Left ventricle myocardium inferior (tissue), 1 donor: ENCODE data around the gene CDK5. TPM values are rescaled to one million over a fixed set of nuclear protein-coding genes. Genes with fewer than 3 reads are reported as not detected.

Experiments used
- DNase-seq: peaks from one replicate; pipeline ENCODE4 v3.0.0-alpha.2; 2020
- H3K27ac ChIP-seq: fragments of 200-600 bp; replicated peaks from 2 replicates; pipeline ENCODE4 v1.8.0; 2021
- H3K27me3 ChIP-seq: fragments of 200-600 bp; 2 replicates; pipeline ENCODE4 v1.8.0; 2021; ENCODE audit warnings: low read depth
- H3K36me3 ChIP-seq: fragments of 200-600 bp; 2 replicates; pipeline ENCODE4 v1.8.0; 2021
- H3K4me1 ChIP-seq: fragments of 200-600 bp; 2 replicates; pipeline ENCODE4 v1.8.0; 2021
- H3K4me3 ChIP-seq: fragments of 200-600 bp; 2 replicates; pipeline ENCODE4 v1.8.0; 2021; ENCODE audit warnings: mild to moderate bottlenecking, moderate library complexity
- H3K9me3 ChIP-seq: fragments of 200-600 bp; replicated peaks from 2 replicates; pipeline ENCODE4 v1.8.0; 2021
- intact Hi-C: fragments of 100-400 bp; cut with micrococcal nuclease; formaldehyde crosslinking; loops from one replicate; pipeline ENCODE4 v1.11.0; 2022
- total RNA-seq: library from RNA; stranded (reverse); fragmentation: NEBNext Ultra II Directional; extraction: Animal tissue kit (Norgen Biotek cat#: 25700); gene quantifications from one replicate; pipeline ENCODE4 v1.2.1, GENCODE V29; 2021
- TF ChIP-seq, protein P1 (sequence below): fragments of 200-600 bp; IDR thresholded peaks from 2 replicates; pipeline ENCODE4 v1.8.0; 2021; ENCODE audit warnings: antibody characterized with exemption, mild to moderate bottlenecking, borderline replicate concordance
- donor health status: DM: no; HTN: yes; CAD: no; lungs with severe emphysema.

The CDK5 gene
- total RNA-seq, 1 donor from 2014 or later, result 9.6 TPM

DNA sequence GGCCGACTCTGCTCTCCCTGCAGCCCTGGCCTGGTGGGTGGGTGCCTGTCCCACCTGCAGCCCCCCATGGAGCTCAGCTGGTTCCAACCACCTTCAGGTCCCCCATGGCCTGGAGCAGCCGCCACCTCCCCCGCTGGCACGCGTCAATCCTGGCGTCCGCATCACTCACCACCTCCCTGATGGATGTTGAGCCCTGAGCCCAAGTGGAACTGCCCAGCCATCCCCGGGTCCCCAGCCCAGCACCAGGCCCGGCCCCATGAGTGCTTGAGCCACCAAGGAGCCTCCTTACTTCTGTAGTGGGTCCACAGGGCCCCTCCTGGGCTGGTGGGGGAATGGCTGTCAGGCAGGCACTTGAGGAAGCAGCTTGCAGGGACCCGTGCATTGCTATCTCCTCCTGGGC is 43.2 kb upstream of the CDK5 start:
- DNase-seq, result no peak
- no peaks in the 10 kb centered on the region for H3K27me3 ChIP-seq
- H3K36me3 ChIP-seq, result no peaks in the 10 kb centered on the region
- no peaks in the 10 kb centered on the region for H3K9me3 ChIP-seq
- peaks cover 56% of the 10 kb centered on the region for H3K4me1 ChIP-seq
- H3K4me3 ChIP-seq, result no peak overlapping the region
- TF ChIP-seq, protein P1, sequence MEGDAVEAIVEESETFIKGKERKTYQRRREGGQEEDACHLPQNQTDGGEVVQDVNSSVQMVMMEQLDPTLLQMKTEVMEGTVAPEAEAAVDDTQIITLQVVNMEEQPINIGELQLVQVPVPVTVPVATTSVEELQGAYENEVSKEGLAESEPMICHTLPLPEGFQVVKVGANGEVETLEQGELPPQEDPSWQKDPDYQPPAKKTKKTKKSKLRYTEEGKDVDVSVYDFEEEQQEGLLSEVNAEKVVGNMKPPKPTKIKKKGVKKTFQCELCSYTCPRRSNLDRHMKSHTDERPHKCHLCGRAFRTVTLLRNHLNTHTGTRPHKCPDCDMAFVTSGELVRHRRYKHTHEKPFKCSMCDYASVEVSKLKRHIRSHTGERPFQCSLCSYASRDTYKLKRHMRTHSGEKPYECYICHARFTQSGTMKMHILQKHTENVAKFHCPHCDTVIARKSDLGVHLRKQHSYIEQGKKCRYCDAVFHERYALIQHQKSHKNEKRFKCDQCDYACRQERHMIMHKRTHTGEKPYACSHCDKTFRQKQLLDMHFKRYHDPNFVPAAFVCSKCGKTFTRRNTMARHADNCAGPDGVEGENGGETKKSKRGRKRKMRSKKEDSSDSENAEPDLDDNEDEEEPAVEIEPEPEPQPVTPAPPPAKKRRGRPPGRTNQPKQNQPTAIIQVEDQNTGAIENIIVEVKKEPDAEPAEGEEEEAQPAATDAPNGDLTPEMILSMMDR, result no peak
- no peak overlapping the region for H3K27ac ChIP-seq
- intact Hi-C loops, result loop anchor here (10.0 kb wide), 1 partner anchor 66 kb away; no protein-coding TSS in a partner anchor

GRCh38 chr7:151099486-151100211 is 42.0 kb upstream of the CDK5 start:
- Histone ChIP-seq H3K27ac (peak overlapping the region; percentile 33), H3K9me3 (no peaks in the 10 kb centered on the region), H3K4me3 (peak overlapping the region; percentile 40), H3K27me3 (no peaks in the 10 kb centered on the region), H3K4me1 (peaks cover 59% of the 10 kb centered on the region), H3K36me3 (no peaks in the 10 kb centered on the region)
- TF ChIP-seq, protein P1, result no peak
- DNase-seq, result no peak
- intact Hi-C loops, result loop anchor here (10.0 kb wide), 1 partner anchor 65 kb away; no protein-coding TSS in a partner anchor

DNA sequence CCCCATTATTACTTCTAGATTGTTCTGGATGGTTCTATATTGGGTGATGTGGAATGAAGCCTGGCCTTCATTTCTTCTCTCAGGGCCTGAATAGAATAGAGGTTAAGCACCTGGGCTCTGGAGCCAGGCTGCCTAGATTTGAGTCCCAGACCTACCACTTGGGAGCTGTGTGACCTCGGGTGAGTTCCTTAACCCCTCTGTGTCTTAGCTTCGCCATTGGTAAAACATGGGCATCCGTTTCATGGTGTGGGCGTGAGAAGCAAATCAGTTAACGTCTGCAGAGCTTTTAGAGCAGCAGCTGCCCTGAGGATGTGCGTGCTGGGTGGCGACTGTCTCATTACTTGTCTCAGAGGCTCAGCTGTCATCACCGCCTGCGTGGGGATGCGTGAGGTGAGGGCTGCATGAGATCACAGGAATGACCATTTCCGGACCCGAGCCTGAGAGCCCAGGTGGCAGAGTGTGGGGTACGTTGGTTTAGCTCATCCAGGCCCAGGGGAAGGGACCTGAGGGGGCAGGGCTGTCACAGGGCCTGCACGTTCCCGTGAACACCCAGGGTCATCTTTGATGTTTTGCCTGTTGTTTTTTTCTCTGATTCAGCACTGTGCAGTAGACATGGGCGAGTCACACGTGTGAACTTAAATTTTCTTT is 38.3 kb upstream of the CDK5 start:
- Histone ChIP-seq H3K27me3 (no peaks in the 10 kb centered on the region), H3K27ac (no peak overlapping the region), H3K4me1 (peaks cover 56% of the 10 kb centered on the region), H3K4me3 (no peak overlapping the region), H3K36me3 (no peaks in the 10 kb centered on the region), H3K9me3 (no peaks in the 10 kb centered on the region)
- no peak for DNase-seq
- TF ChIP-seq, protein P1, result no peak
- intact Hi-C loops, result no loop called here

GRCh38 chr7:151095123-151095797 is 37.6 kb upstream of the CDK5 start:
- no peaks in the 10 kb centered on the region for H3K36me3 ChIP-seq
- intact Hi-C loops, result no loop called here

GRCh38 chr7:151094675-151095074 is 37.0 kb upstream of the CDK5 start:
- no peaks in the 10 kb centered on the region for H3K27me3 ChIP-seq
- peaks cover 56% of the 10 kb centered on the region for H3K4me1 ChIP-seq
- TF ChIP-seq, protein P1, result no peak
- no peaks in the 10 kb centered on the region for H3K36me3 ChIP-seq
- no peak overlapping the region for H3K27ac ChIP-seq
- DNase-seq, result no peak
- H3K9me3 ChIP-seq, result no peaks in the 10 kb centered on the region
- no peak overlapping the region for H3K4me3 ChIP-seq
- intact Hi-C loops, result no loop called here

More at GRCh38 chr7:151095123-151095797, 37.6 kb upstream of the CDK5 start:
- TF ChIP-seq, protein P1, result no peak
- peaks cover 56% of the 10 kb centered on the region for H3K4me1 ChIP-seq
- H3K4me3 ChIP-seq, result no peak overlapping the region
- no peak for DNase-seq
- H3K27me3 ChIP-seq, result no peaks in the 10 kb centered on the region
- no peaks in the 10 kb centered on the region for H3K9me3 ChIP-seq
- H3K27ac ChIP-seq, result no peak overlapping the region
